Measurements from ENCODE around the gene DACH1. TPM values are rescaled to one million over a fixed set of nuclear protein-coding genes. Genes with fewer than 3 reads are reported as not detected.

Gene DACH1
- total RNA-seq, 2 donors from 2014 or later = 0.39 to 1.6 TPM

DNA sequence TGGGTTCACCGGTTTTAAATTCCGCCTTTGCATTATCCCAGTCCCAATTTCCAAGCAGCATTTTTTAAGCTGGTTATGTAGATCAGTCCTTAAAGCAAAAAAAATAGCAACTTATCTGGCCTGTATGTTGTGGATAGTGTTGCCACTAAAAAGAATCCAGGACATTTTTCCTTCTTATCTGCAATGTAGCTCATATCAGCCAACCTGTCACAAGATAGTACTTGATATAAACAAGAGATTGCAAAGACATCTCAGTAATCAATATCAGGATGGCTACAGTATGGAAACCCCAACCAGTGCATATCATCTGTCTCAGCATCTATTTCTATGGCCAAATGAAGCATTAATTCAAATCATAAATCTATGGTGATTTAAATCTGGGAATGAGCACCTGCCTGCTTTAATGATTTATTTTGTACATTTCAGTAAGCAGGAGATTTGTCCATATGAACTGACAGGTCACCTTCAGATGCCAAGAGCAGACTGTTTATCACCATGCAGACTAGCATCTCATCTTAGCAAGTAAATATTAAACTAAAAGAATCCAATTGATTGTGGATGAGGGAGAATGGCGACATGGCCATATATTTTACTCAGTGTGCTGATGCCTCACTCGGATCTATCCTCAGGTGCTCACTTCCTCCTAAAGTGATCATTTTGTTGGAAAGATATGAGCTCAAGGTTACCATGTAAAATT is 240.4 kb downstream of the DACH1 start:
- H3K9me3 ChIP-seq = no peaks in the 10 kb centered on the region
- DNase-seq (ENCODE audit: low spot score) = no peak
- no peak overlapping the region for H3K4me3 ChIP-seq
- TF ChIP-seq, protein P1, sequence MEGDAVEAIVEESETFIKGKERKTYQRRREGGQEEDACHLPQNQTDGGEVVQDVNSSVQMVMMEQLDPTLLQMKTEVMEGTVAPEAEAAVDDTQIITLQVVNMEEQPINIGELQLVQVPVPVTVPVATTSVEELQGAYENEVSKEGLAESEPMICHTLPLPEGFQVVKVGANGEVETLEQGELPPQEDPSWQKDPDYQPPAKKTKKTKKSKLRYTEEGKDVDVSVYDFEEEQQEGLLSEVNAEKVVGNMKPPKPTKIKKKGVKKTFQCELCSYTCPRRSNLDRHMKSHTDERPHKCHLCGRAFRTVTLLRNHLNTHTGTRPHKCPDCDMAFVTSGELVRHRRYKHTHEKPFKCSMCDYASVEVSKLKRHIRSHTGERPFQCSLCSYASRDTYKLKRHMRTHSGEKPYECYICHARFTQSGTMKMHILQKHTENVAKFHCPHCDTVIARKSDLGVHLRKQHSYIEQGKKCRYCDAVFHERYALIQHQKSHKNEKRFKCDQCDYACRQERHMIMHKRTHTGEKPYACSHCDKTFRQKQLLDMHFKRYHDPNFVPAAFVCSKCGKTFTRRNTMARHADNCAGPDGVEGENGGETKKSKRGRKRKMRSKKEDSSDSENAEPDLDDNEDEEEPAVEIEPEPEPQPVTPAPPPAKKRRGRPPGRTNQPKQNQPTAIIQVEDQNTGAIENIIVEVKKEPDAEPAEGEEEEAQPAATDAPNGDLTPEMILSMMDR (IDR thresholded peaks at IDR 0.05) = no peak
- H3K27ac ChIP-seq = no peak overlapping the region
- H3K4me1 ChIP-seq = no peaks in the 10 kb centered on the region
- no peaks in the 10 kb centered on the region for H3K27me3 ChIP-seq
- H3K36me3 ChIP-seq = no peaks in the 10 kb centered on the region

DNA sequence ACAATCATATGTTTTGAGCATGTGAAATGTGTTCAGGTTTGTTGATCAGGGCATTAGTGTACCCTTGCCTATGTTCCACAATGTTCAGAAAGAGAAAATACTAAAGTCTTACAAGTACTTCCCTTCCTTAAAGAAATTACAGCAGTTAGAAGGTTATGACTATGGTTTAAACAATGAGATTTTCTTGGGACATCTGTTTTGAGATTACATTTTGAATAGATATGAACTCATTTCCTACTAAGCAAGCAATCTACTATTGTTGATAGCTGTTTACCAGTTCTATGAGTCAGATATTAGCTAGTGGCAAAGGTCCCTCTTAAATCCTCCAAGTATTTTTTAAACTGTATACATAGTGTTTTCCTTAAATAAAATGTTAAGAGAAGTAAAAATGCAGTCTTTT is 241.3 kb downstream of the DACH1 start:
- Histone ChIP-seq H3K4me3 (no peak overlapping the region), H3K27ac (peak overlapping the region in 1 of 2 donors; percentile 47)
- DNase-seq (ENCODE audit: low spot score) = no peak

DNA sequence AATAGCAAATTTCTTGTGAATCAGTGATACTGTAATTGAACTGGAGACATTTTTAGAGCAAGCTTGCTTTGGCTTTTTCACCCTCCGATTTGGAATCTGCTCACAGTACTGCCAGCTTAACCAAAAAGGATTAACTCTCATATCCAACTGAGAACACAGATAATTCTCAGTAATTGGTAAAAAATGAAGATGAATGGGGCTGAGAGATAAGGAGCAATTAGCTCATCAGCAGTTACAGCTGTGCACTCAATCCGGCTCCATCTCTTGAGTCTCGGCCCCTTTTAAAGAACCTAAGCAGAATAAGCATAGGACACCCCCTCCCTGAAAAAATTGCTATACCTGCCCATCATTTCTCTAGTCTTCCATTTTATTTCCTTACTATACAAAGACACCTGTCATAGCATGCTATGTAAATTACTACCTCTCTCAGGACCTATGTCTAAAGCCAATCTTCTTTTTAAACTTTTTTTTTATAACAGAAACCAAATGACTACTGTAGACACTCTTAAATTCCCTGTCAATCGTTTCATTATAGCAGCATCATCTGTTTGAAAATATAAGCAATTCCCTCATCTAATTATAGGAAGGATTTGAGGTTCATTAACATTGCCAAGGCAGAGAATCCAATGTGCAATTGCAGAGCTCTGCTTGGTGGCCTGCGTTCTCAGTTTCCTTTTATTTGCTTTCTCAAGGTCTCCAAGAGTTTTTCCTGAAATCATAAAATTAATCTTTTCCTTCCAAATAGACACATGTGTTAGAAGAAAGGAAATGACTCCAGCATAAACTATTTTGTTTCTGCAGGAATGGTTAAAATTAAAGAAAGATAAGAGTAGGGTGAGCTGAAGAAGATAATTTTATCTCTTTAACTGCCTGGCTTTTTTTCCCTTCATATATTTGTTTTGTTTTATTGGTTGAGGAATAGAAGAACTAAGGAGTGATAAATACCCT is 242.1 kb downstream of the DACH1 start:
- Histone ChIP-seq H3K9me3 (no peaks in the 10 kb centered on the region), H3K4me1 (no peaks in the 10 kb centered on the region), H3K27ac (peak overlapping the region in 1 of 2 donors; percentile 47), H3K4me3 (no peak overlapping the region), H3K27me3 (no peaks in the 10 kb centered on the region), H3K36me3 (no peaks in the 10 kb centered on the region)
- no peak for DNase-seq (ENCODE audit: low spot score)
- TF ChIP-seq, protein P1 (IDR thresholded peaks at IDR 0.05) = no peak

More for the DNA sequence above, 241.3 kb downstream of the DACH1 start:
- Histone ChIP-seq H3K27me3 (no peaks in the 10 kb centered on the region), H3K4me1 (no peaks in the 10 kb centered on the region), H3K9me3 (no peaks in the 10 kb centered on the region), H3K36me3 (no peaks in the 10 kb centered on the region)
- TF ChIP-seq, protein P1 (IDR thresholded peaks at IDR 0.05) = no peak

DNA sequence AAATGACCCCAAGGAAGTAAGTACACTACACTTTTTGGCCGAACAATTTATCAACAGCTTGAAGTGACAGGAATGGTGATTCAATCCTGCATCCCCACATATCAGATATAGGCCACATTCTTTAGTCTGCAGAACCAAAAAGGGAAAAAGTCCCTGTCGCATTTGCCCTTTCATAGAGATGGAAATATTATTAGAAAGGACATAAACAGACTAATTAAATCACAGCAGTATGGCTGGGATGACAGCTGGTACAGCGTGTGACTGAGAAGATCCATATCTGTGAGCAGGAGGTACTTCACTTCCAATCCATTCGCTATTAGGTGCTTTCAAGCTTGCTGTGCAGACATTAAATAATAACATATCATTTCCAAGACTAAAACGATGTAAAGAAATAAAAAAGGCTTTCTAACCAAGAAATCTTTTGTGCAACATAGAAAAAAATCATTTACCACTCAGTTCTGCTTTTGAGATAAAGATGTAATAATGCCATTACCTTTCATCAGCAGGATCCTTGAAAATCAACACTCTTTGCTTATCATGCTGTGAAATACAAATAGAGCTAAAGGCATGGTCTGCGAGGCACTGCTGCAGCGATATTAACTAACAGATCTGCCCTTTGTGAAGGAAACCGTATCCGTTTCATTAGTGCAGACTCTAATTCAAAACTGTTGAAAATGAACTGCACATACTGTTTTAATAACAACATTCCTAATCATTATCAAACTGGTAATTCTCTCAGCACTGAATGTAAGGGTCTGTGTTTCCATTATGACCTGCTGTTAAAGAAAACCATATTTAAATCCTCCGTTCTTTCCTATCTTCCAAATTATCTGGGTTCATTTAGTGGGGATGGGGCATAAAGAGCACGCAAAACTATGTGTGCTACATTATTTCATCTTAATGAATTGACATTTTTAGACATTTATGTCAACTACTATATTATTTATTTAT is 245.6 kb downstream of the DACH1 start:
- H3K36me3 ChIP-seq = no peaks in the 10 kb centered on the region
- no peaks in the 10 kb centered on the region for H3K4me1 ChIP-seq
- no peak for DNase-seq (ENCODE audit: low spot score)
- TF ChIP-seq, protein P1 (IDR thresholded peaks at IDR 0.05) = no peak
- no peak overlapping the region for H3K27ac ChIP-seq
- no peaks in the 10 kb centered on the region for H3K9me3 ChIP-seq
- no peaks in the 10 kb centered on the region for H3K27me3 ChIP-seq
- H3K4me3 ChIP-seq = no peak overlapping the region

DNA sequence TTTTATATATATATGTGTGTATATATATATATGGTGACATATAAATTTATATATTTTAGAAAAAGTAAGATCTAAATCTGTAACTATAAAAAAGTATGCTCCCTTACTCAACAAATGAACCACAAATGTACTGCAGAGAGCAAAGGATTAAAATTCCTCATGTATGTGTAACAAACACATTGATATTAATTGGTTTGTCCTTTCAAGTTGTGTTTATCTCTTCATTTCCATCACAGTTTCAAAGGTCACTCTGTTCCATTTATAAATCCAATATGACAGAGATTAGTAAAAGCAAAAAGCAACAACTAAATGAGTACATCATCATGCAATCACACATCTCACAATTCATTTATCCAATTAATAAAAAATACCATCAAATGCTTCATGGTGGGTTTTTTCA is 247.9 kb downstream of the DACH1 start:
- Histone ChIP-seq H3K36me3 (no peaks in the 10 kb centered on the region), H3K27ac (no peak overlapping the region), H3K27me3 (no peaks in the 10 kb centered on the region), H3K4me1 (no peaks in the 10 kb centered on the region), H3K4me3 (no peak overlapping the region), H3K9me3 (no peaks in the 10 kb centered on the region)
- DNase-seq (ENCODE audit: low spot score) = no peak
- TF ChIP-seq, protein P1 (IDR thresholded peaks at IDR 0.05) = no peak
